GM11168 (cell line): ENCODE data around the gene STRAP.
"Not testable (repeated sequence)": the region's sequence is repeated elsewhere in the genome, so short reads cannot be mapped to it uniquely, and the experiment has no call there.

Experiments
- in situ Hi-C: fragments of 300-500 bp; cut with MboI; formaldehyde crosslinking; loops from one replicate; pipeline ENCODE4 v1.12.0; 2022; ENCODE audit warnings: low sequenced_read_pairs; ENCODE audit not compliant: unreplicated experiment

Gene STRAP

DNA sequence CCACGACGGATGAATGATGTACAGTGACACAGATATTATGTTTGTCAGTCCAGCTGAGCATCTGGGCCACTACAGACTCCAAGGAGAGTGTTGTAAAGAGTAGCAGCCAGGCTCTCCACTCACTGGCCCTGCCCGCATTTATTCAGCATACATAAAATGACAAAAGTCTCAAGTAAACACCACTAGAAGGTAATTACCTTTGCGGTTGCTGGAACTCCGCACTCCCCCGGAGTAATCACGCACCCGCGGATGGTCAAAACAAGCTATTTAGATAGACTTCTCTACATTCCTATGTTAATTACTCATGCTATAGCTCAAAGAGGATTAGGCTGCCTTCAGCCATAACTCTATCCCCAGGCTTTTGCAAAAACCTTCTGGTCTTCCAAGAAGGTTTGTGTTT is 18.8 kb upstream of the STRAP start:
- in situ Hi-C loops, result no loop called here

DNA sequence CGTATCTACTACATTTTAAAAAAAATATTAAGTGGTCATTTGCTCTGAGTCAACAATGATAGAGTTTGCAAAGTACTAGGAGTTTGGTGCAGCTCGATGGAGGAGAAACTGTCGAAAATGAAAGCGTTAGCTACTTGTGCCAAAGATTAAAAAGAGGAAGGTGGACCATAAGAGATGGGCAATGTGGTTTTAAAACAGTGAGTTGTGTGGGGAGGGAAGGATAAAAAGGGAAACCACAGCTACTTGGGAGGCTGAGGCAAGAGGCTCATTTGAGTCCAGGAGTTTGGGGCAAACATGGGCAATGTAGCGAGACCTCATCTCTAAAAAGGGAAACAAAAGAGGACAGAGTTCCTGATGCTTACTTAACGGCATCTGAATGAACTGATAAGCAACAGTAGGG is 18.2 kb upstream of the STRAP start:
- in situ Hi-C loops, result no loop called here

DNA sequence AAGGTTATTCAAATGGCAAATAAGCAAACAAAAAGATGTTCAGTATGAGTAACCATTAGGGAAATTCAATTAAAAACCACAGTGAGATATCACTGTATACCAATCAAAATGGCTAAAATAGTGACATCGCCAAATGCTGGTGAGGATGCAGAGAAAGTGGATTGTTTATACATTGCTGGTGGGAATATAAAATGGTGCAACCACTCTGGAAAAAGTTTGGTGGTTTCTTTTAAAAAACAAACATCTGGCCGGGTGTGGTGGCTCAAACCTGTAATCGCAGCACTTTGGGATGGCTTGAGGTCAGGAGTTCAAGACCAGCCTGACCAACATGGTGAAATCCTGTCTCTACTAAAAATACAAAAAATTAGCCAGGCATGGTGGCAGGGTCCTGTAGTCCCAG is 14.0 kb upstream of the STRAP start:
- in situ Hi-C loops, result no loop called here

DNA sequence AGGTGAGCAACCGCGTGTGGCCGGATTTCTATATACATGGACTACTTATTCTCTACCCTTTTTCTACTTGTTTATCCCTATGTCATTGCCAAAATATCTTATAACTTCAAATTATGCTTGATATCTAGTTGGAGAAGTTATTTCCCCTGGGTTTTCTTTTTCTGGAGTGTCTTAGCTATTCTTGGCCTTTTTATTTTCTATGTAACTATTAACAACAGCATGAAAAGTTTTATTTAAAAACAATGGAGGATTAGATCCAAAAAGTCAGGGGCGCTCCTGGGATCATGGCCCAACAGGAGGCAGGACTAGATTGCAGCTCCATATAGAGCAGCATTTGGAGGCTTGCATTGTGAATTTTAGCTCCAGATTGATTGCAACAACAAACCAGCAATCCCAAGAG is 8.6 kb upstream of the STRAP start:
- in situ Hi-C loops, result no loop called here

DNA sequence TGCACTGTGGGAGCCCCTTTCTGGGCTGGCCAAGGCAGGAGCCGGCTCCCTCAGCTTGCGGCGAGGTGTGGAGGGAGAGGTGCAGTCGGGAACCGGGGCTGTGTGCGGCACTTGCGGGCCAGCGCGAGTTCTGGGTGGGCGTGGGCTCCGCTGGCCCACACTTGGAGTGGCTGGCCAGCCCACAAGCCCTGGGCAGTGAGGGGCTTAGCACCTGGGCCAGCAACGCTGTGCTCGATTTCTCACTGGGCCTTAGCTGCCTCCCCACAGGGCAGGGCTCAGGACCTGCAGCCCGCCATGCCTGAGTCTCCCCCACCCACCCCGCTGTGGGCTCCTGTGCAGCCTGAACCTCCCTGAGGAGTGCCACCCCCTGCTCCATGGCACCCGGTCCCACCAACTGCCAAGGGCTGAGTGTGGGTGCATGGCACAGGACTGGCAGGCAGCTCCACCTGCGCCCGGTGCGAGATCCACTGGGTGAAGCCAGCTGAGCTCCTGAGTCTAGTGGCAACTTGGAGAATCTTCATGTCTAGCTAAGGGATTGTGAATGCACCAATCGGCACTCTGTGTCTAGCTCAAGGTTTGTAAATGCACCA is 7.5 kb upstream of the STRAP start:
- in situ Hi-C loops, result not testable (repeated sequence)

DNA sequence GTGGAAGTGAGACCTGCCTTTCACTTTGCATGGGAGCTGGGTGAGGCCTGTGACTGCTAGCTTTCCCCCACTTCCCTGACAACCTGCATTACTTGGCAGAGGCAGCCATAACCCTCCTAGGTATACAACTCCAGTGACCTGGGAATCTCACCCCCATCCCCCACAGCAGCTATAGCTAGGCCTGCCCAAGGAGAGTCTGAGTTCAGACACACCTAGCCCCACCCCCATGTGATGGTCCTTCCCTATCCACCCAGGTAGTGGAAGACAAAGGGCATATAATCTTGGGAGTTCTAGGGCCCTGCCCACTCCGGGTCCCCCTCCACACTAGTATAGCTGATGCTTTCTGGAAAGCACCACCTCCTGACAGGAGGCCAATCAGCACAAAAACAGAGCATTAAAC is 6.3 kb upstream of the STRAP start:
- in situ Hi-C loops, result no loop called here

DNA sequence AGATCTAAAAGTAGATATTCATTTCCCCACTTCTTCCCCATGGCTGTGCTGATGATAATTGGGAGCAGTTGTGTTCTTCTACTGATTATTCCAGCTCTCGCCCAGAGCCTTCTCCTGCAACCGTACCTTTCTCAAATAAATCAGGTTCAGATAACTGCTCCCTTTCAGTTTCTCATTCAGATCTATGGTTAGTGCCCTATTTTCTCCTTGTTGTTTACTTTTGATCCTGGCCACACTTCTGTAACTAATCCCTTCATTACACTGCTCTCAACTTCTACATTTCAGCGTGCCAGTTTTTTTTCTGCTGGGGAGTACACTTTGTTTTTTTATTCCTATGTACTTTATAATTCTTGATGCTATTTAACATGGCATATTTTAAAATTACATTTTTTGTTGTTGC is 2.8 kb upstream of the STRAP start:
- in situ Hi-C loops, result no loop called here

DNA sequence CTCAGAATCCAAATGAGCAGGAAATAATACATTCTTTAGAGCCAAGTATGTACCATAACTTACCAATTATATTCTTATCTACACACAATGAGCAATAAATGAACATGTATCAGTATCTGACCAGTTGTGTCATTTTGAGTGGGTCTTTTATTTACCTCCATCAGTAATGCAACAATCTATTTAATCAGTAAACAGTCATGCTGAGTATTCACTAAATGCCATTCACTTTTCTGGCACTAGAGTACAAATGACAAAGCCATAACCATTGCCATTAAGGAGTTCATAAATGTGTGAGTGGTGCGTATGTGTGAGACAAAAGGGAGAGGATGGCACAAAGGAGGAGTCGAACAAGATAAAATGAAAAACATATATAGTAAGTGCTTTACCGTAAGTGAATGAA is 1.5 kb upstream of the STRAP start:
- in situ Hi-C loops, result no loop called here

DNA sequence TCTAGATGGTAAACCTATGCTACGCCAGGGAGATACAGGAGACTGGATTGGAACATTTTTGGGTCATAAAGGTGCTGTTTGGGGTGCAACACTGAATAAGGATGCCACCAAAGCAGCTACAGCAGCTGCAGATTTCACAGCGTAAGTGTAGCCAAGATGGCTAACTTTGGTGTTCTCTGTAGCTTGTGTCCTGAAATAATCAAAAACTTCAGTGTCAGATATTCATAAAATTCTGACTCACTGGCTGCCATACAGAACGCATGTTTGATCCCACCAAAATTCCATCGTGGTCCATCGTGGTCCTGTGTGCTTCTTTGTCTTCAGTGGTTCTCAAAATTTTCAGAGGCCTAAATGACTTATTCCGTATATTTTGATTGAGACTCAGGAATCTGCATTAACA is 1.3 kb downstream of the STRAP start:
- in situ Hi-C loops, result no loop called here

DNA sequence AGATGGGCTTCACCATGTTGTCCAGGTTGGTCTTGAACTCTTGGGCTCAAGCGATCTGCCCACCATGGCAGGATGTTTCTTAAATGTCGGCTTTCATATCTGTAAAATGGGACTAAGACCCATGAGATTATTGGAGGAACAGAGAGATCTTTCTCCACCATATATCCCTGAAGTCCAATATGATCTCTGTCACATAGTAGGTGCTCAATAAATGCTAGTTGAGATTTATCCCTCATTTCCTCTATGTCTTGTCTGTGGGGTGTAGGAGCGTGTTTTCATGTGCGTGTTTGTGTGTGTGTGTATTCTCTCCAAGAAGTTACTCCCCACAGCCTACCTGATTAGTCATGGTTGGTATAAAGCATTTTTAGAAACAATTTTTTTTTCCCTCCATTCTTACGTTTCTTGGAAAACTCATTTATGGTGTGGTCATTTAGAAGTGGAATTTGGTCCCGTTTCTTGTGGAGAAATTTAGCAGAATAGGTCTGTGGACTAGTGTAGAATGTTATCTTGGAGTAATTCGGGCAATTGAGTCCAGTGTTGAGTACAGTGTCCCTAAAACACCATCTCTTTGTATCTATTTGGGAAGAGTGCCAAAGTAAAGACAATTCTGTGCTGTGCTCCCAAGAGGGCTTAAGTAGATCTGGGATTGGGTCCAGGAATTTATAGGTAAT is 4.3 kb downstream of the STRAP start:
- in situ Hi-C loops, result no loop called here

DNA sequence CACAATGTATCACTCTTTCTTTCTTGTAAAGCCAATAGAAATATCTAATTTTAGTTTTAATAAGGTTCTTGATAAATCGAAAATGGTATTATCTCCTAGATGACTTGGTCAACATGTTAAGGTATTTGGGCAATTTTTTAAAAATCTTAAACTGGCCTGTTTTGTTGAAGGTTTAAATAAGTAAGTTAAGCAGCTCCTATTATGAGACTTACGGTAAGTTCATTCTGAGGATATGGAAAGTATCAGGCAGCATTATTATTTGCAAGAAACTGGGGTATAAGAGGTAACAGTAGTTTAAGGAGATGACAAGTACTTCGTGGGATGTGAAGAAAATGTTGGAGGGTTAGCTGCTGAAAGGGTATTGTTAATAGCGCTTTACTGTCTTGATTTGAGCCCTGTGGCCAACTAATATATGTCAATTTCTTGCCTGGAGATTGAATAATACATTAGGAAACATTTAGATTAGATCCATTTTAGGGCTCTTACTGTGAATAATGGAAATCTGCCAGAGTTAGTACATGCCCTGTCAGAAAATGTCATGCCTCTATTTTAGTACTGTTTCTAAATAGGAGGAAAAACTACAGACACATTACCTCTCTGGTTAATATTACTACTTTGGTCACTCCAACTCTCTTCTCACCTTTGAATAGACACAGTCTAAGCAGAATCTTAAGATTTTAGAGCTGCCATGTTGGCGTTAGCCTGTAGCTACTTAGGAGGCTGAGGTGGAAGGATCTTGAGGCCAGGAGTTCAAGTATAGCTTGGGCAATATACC is 5.0 kb downstream of the STRAP start:
- in situ Hi-C loops, result no loop called here

DNA sequence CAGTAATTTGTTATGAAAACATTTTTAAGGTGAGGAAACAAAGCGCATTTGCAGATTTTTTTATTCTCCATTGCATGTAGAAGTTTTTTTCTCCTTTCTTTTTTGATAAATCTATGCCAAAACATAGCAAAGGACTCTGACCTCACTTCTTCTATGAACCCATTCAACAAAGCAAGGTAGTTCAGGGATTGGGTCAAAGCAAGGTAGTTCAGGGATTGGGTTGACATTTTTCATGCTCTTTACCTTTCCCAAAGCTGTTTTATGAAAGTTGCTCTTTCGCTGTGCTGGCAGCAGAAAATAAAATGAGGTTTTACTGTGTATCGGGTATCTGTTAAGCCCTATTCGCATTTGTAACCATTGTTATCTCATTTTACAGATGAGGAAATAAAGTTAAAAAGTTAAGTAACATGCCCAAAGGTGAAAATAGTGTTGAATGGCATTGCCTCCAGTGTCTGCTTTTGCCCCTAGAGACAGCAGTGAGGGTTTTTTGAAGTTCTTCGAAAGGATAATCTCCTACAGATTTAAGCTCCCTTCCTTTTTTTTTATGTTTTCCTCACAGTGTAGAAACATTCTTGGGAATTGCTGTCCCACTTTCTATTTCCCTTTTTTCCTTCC is 10.6 kb downstream of the STRAP start:
- in situ Hi-C loops, result no loop called here

DNA sequence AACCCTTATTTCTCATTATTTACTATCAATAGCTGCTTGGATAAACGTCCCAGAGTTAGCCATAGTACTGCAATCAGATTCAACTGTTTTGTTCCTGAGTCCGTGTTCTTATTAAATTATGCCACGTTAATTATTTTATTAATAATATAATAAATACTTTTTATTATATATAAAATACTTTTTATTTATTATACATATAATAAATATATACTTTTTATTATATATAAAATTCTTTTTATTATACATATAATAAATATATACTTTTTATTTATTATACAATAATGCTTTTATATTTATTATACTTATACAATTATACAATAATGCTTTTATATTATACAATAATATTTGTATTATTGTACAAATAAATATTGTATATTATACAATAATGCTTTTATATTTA is 11.1 kb downstream of the STRAP start:
- in situ Hi-C loops, result no loop called here

DNA sequence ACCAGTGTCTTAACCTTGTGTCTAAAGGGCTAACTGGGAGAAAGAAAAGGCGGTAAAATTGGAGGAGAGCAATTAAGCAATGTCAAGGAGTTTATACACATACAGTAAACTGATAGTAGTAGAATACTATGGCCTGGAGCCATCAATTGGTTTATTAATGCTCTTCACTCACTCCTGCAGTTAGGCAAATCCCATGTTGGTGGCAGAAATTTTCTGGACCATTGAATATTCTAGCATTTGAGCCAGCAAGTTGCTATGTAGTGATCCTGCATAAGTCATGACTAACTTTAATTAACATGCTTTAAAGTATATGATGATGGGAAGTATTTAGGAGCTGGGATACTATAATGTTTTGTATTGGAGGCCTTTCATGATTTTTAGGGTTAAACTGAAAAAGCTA is 14.7 kb downstream of the STRAP start:
- in situ Hi-C loops, result no loop called here

DNA sequence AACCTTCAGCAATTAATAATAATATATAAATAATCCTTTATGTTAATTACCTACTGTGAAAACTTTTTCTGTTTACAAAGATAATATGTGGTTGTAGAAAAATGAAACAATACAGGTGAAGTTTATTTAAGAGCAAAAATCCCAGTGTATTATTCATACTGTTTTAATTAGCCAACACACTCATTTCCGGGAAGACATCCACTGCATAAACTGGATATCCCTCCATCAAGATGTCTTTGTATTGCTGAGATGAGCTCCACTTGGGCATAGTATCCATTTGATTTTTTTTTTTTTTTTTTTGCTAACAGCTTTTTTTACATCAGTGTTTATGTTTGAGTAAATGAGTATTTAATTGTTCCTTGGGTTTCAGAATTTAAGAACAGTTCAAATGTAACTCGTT is 15.2 kb downstream of the STRAP start:
- in situ Hi-C loops, result no loop called here

DNA sequence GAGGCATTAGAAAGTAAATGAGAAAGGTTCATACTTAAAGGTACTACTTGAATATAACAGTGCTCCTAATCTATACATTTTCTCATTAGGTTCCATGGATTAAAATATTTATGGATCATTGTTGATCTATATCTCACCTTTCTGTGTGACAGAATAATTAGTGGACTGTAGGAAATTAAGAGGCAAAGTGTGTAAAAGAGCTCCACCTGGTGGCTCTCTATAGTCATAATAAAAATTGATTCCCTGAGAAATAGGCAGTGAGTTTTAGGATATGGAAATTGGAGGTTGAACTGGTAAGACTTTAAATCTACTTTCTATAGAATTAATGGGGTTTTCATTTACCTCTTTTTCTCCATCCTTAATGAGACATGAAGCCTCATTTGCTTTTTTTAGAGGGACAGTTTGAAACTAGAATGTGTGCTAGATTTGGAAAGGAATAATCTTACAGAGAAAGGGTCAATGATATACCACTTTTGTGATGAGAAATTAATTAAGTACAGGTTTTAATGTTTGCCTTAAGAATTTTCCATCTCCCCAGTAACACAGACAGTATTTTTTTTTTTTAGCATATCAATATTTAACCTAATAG is 17.2 kb downstream of the STRAP start:
- in situ Hi-C loops, result no loop called here

DNA sequence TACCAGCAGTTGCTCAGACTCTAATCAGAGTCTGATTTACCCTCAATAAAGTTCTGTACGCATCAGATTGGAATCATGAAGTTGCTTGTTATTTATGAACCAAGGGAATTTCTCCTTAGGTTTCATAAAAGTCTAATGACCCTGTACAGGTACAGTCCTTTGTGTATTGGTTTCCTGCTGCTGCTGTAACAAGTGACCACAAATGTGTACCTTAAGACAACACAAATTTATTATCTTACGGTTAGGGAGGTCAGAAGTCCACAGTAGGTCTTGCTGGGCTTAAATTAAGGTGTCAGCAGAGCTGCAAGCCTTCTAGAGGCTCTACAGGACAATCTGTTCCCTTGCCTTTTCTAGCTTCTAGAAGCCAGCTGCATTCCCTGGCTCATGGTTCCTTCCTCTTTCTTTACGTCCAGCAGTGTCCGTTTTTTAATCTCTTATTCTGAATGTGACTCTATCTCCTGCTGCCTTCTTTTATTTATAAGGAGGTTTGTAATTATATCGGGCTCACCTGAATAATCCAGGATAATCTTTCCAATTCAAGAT is 22.3 kb downstream of the STRAP start:
- in situ Hi-C loops, result no loop called here

DNA sequence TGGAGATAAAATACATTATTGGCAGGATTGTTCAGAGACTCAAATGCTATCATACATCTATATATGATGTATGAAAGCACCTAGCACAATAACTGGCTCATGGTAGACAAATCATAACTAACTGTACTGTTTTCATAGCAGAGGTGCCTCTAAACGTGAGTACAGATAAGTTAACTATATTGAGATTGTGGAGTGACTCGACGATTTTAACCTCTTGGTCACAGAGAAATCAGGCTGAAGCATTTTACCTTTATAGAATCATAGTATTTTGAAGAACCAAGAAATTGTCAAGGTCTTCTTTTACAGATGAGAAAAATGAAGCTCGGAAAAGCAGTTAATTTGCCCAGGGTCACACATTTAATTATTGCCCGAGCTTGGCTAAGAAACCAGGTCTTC is 28.3 kb downstream of the STRAP start:
- in situ Hi-C loops, result no loop called here

DNA sequence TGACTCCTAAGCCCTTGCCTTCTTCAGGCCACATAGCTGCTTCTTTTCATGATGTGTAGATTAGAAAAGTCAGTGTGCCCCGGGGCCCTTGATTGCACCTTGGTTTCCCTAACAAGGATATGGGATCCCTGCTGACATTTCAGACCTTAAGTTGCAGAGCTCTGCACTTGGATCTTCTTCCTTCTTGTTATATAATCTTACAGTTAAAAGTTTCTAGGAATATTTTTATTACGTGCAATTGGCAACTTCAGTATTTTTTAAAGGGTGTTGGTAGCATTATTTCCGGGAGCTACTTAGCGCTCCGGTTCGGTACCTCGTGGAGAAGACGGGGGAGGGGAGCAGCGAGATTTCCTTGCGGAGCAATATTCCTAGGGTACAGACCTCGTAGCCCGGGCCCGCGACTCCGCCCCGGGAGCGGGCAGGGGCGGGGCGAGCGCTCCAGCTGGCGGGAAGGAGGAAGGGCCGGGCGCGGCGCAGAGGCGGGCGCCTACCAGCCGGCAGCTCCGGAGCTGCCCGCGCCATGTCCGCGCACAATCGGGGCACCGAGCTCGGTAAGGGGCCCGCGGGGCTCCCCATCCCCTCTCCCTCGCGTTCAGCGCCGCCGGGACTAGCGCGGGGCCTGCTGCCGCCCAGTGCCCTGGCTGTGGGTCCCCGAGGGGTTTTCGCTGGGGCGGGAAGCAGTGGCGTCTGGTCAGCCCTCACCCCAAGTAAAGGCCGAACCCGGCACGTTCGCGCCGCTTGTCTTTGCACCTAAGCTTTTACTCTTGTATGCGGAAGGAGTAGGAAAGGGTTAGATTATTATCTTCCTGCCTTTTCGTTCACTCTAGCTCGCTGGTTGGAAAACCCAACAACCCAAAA is 28.9 kb downstream of the STRAP start, which contains the start of gene DERA:
DERA (plus strand) TSS at position 469 of the 858 bp plus-strand sequence; CDS start at position 521, 52 bp downstream.
- in situ Hi-C loops, result no loop called here

DNA sequence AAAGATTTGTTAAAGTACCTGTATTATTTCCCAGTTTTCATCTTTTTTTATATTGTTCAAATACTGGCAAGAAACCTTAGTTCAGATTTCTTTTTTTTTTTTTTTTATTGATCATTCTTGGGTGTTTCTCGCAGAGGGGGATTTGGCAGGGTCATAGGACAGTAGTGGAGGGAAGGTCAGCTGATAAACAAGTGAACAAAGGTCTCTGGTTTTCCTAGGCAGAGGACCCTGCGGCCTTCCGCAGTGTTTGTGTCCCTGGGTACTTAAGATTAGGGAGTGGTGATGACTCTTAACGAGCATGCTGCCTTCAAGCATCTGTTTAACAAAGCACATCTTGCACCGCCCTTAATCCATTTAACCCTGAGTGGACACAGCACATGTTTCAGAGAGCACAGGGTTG is 29.7 kb downstream of the STRAP start:
- in situ Hi-C loops, result not testable (repeated sequence)
